GM12878 (cell line): Measurements from ENCODE around the gene C3orf70. TPM values are rescaled to one million over a fixed set of nuclear protein-coding genes. Genes with fewer than 3 reads are reported as not detected.

Experiments used
- ATAC-seq: fragments of 200-7000 bp; cut with Tn5 transposase; 3 replicates; pipeline ENCODE4 v1.9.1; 2020; ENCODE audit warnings: mild to moderate bottlenecking, moderate library complexity
- BruUV-seq: library from RNA; stranded (reverse); fragments of 400-500 nt; replicated peaks from 2 replicates; lab custom pipeline; 2021; lab: Mats Ljungman, UMichigan
- CTCF ChIA-PET: fragments of 300-600 bp; sonication (Branson Sonifier 250); formaldehyde crosslinking; extraction: SDS; loops from one replicate; lab custom pipeline; 2021; ENCODE audit warnings: inconsistent platforms; lab: Yijun Ruan, JAX
- POLR2A ChIA-PET: fragments of 350-600 bp; formaldehyde crosslinking; extraction: SDS; loops from one replicate; lab custom pipeline; 2021; ENCODE audit warnings: inconsistent platforms; lab: Charles Lee
- RAD21 ChIA-PET: fragments of 300-600 bp; sonication (Branson Sonifier 250); formaldehyde crosslinking; loops from one replicate; lab custom pipeline; 2023; ENCODE audit warnings: antibody characterized with exemption; ENCODE audit not compliant: unreplicated experiment; lab: Charles Lee
- SMC1A ChIA-PET: fragments of 300-600 bp; sonication (Branson Sonifier 250); formaldehyde crosslinking; loops from one replicate; lab custom pipeline; 2023; ENCODE audit not compliant: unreplicated experiment, uncharacterized antibody; lab: Charles Lee
- DNase-seq: peaks from one replicate; pipeline ENCODE4 v3.0.0-alpha.2; 2011; ENCODE audit warnings: low read depth, low spot score
- FAIRE-seq: peaks from 3 replicates; lab custom pipeline; 2011; peaks lifted over from hg19 to GRCh38; lab: Jason Lieb, UNC
- H2AFZ ChIP-seq: 2 replicates; pipeline ENCODE4 v1.6.0; 2011; ENCODE audit warnings: low read depth, low read length, control low read depth; ENCODE audit not compliant: control insufficient read depth
- H3K27ac ChIP-seq: 2 replicates; pipeline ENCODE4 v1.5.1; 2011; ENCODE audit warnings: control low read depth; ENCODE audit not compliant: control insufficient read depth, insufficient read depth
- H3K27me3 ChIP-seq, 2 experiments: replicated peaks in 1 of 2; 2 replicates each; pipeline versions ENCODE4 v1.6.0 to v1.6.1; 2011; ENCODE audit warnings: low read length in 1 of 2; ENCODE audit not compliant: control insufficient read depth in 2 of 2, insufficient read depth in 2 of 2
- H3K36me3 ChIP-seq, 2 experiments: 2 replicates each; pipeline ENCODE4 v1.5.1; 2011; ENCODE audit warnings: low read length in 1 of 2; ENCODE audit not compliant: control insufficient read depth in 2 of 2, insufficient read depth in 2 of 2
- H3K4me1 ChIP-seq: 2 replicates; pipeline ENCODE4 v1.6.1; 2011; ENCODE audit warnings: mild to moderate bottlenecking, low read length, moderate library complexity, mixed read lengths; ENCODE audit not compliant: control insufficient read depth, insufficient read depth
- H3K4me2 ChIP-seq: 2 replicates; pipeline ENCODE4 v1.6.0; 2011; ENCODE audit warnings: control low read depth; ENCODE audit not compliant: control insufficient read depth, insufficient read depth
- H3K4me3 ChIP-seq: fragments of 200-600 bp; sonication (generic); 2 replicates; pipeline ENCODE4 v1.5.1; 2016
- H3K79me2 ChIP-seq: 2 replicates; pipeline ENCODE4 v1.6.0; 2011; ENCODE audit warnings: low read length; ENCODE audit not compliant: control insufficient read depth, insufficient read depth
- H3K9ac ChIP-seq: 2 replicates; pipeline ENCODE4 v1.8.0; 2011; ENCODE audit warnings: low read length, control low read depth, mixed read lengths; ENCODE audit not compliant: control insufficient read depth, insufficient read depth
- H3K9me3 ChIP-seq: replicated peaks from 3 replicates; pipeline ENCODE4 v1.5.1; 2011; ENCODE audit warnings: mild to moderate bottlenecking, low read length; ENCODE audit not compliant: control insufficient read depth, insufficient read depth
- H4K20me1 ChIP-seq: 2 replicates; pipeline ENCODE4 v1.6.0; 2011; ENCODE audit not compliant: control insufficient read depth, insufficient read depth
- BHLHE40 ChIP-seq, 2 experiments: fragments of 450-650 bp in 1 of 2; IDR thresholded peaks; 2 replicates each; pipeline ENCODE4 v1.6.1; 2011 to 2017; ENCODE audit warnings: low read depth in 2 of 2, borderline replicate concordance in 1 of 2, improper control_type of control experiment in 1 of 2, low read length in 1 of 2, mild to moderate bottlenecking in 1 of 2
- BMI1 ChIP-seq: fragments of 450-650 bp; IDR thresholded peaks from 2 replicates; pipeline ENCODE4 v1.6.1; 2016; ENCODE audit warnings: mild to moderate bottlenecking, moderate library complexity, borderline replicate concordance
- CHD2 ChIP-seq: IDR thresholded peaks from 2 replicates; pipeline ENCODE4 v1.6.1; 2011; ENCODE audit warnings: low read depth, low read length, improper control_type of control experiment, borderline replicate concordance
- CREM ChIP-seq: IDR thresholded peaks from 2 replicates; pipeline ENCODE4 v1.6.1; 2014; ENCODE audit warnings: antibody characterized with exemption, low read depth
- EED ChIP-seq: sonication (generic); IDR thresholded peaks from 2 replicates; pipeline ENCODE4 v1.6.1; 2016; ENCODE audit warnings: antibody characterized with exemption, low read depth
- GATAD2B ChIP-seq: fragments of 450-650 bp; conservative IDR thresholded peaks from 2 replicates; pipeline ENCODE4 v1.6.1; 2017; ENCODE audit warnings: low read depth, mild to moderate bottlenecking, moderate library complexity
- KDM1A ChIP-seq: fragments of 200-600 bp; sonication (generic); IDR thresholded peaks from 2 replicates; pipeline ENCODE4 v1.6.1; 2016; ENCODE audit warnings: borderline replicate concordance
- LARP7 ChIP-seq: fragments of 450-650 bp; IDR thresholded peaks from 2 replicates; pipeline ENCODE4 v1.6.1; 2017; ENCODE audit warnings: mild to moderate bottlenecking
- NFYA ChIP-seq: IDR thresholded peaks from 2 replicates; pipeline ENCODE4 v1.6.1; 2011; ENCODE audit warnings: low read depth, mild to moderate bottlenecking, low read length, improper control_type of control experiment, borderline replicate concordance
- NR2C2 ChIP-seq: IDR thresholded peaks from 2 replicates; pipeline ENCODE4 v1.6.1; 2011; ENCODE audit warnings: borderline replicate concordance, low read depth; ENCODE audit not compliant: control insufficient read depth, insufficient read length
- NRF1 ChIP-seq: conservative IDR thresholded peaks from 2 replicates; pipeline ENCODE4 v1.6.1; 2011; ENCODE audit warnings: mild to moderate bottlenecking, low read depth, low read length, improper control_type of control experiment
- RAD21 ChIP-seq: IDR thresholded peaks from 2 replicates; pipeline ENCODE4 v1.6.1; 2011; ENCODE audit warnings: mild to moderate bottlenecking, low read depth, low read length, moderate library complexity; ENCODE audit not compliant: insufficient read depth
- SMC3 ChIP-seq: IDR thresholded peaks from 2 replicates; pipeline ENCODE4 v1.6.1; 2011; ENCODE audit warnings: low read length, improper control_type of control experiment, borderline replicate concordance
- TBL1XR1 ChIP-seq: IDR thresholded peaks from 2 replicates; pipeline ENCODE4 v1.6.1; 2012; ENCODE audit warnings: low read depth, low read length, improper control_type of control experiment
- TCF12 ChIP-seq: IDR thresholded peaks from 2 replicates; pipeline ENCODE4 v1.6.1; 2011; ENCODE audit warnings: low read depth, mild to moderate bottlenecking, low read length
- ZNF217 ChIP-seq: fragments of 450-650 bp; IDR thresholded peaks from 2 replicates; pipeline ENCODE4 v1.6.1; 2017; ENCODE audit warnings: antibody characterized with exemption, mild to moderate bottlenecking
- ZSCAN29 ChIP-seq: fragments of 450-650 bp; IDR thresholded peaks from 2 replicates; pipeline ENCODE4 v1.6.1; 2017; ENCODE audit warnings: mild to moderate bottlenecking, moderate library complexity
- WGBS: methylation state at CpG from one replicate; pipeline ENCODE4 v1.1.6; 2016; ENCODE audit warnings: low lambda C conversion rate; ENCODE audit not compliant: insufficient replicate concordance, insufficient coverage; ENCODE audit errors: missing lambda C conversion rate; 5-methylcytosine and 5-hydroxymethylcytosine counted together
- in situ Hi-C: fragments of 300-500 bp; cut with MboI; formaldehyde crosslinking; loops from 9 replicates; pipeline ENCODE4 v1.14.3; 2018; ENCODE audit warnings: mixed read lengths
- intact Hi-C: fragments of 100-400 bp; cut with micrococcal nuclease; formaldehyde crosslinking; loops from one replicate; pipeline ENCODE4 v1.14.2; 2022; ENCODE audit not compliant: unreplicated experiment
- polyA plus RNA-seq, 11 experiments: library from polyadenylated mRNA; depleted of rRNA in 4 of 11; unstranded in 6 of 11; stranded (reverse) in 5 of 11; fragments of >200 nt; fragmentation: Nextera tagmentation in 4 of 11; fragmentation: Illumina TruSeq in 1 of 11; extraction: Ambion mirVana in 4 of 11; extraction: Trizol in 1 of 11; gene quantifications; 1 replicate in 1 of 11; 2 replicates in 10 of 11; pipeline versions ENCODE4 v1.2.1 to v1.2.3, GENCODE V29; 2011 to 2016; ENCODE audit warnings: inconsistent platforms in 2 of 11, missing spikeins in 2 of 11, low read depth in 1 of 11
- total RNA-seq, 4 experiments: library from RNA; depleted of rRNA in 3 of 4; stranded (reverse); fragments of >200 nt in 3 of 4; fragmentation: Illumina TruSeq in 1 of 4; extraction: Trizol in 1 of 4; gene quantifications; 2 replicates each; pipeline versions ENCODE4 v1.2.1 to v1.2.3, GENCODE V29; 2013 to 2021
- TF ChIP-seq, protein P1 (sequence below): fragments of 450-650 bp; IDR thresholded peaks from 2 replicates; pipeline ENCODE4 v1.6.1; 2017; ENCODE audit warnings: antibody characterized with exemption, mild to moderate bottlenecking, moderate library complexity
- TF ChIP-seq, protein P2 (sequence below), 3 experiments: IDR thresholded peaks in 2 of 3; conservative IDR thresholded peaks in 1 of 3; 2 replicates each; pipeline ENCODE4 v1.5.1; 2011; ENCODE audit warnings: low read depth in 3 of 3, low read length in 3 of 3, mild to moderate bottlenecking in 3 of 3, control low read depth in 2 of 3, moderate library complexity in 2 of 3, inconsistent platforms in 1 of 3, mixed read lengths in 1 of 3; ENCODE audit not compliant: control insufficient read depth in 2 of 3, insufficient read depth in 1 of 3; ENCODE audit errors: extremely low read depth in 1 of 3

The C3orf70 gene
- total and polyA plus RNA-seq, 10 of the 15 experiments (the other 5 are each of a cell fraction or from before 2014, with no cell fraction given), result 0.03 to 0.04 TPM; not detected in 8

DNA sequence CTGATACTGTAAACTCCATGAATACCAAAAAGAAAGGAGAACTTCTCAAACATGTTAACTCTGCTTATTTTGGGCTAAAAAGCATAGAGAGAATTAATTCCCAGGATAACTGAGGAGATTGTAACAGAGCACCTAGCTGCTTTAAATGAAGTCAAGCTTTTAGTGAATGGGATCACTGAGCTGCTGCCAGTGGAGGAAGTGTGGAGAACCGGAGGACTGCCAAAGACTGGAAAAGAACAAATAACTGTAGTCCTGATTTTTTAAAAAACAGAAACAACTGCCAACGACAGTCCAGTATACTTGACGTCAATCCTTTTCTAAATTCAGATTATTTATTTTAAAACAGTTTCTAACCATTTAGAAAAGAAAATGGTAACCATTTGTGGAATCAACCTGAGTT lies 3.3 kb downstream of the C3orf70 start:
- in situ Hi-C loops, result no loop called here
- no peak overlapping the region for H3K4me2 ChIP-seq
- no peaks in the 10 kb centered on the region for H3K9me3 ChIP-seq
- no peaks in the 10 kb centered on the region for H3K4me1 ChIP-seq
- ChIA-PET CTCF (interaction anchor here (0.9 kb wide), 1 partner anchor 15 kb away, joined by 3 read pairs; no protein-coding TSS in a partner anchor), RAD21 (no interaction called here), POLR2A (no interaction called here), SMC1A (interaction anchor here (2.0 kb wide), 1 partner anchor 26 kb away, joined by 5 read pairs; no protein-coding TSS in a partner anchor)
- ATAC-seq (no peak), FAIRE-seq (no peak), DNase-seq (no peak)
- H2AFZ ChIP-seq, result no peak overlapping the region
- no peaks in the 10 kb centered on the region for H4K20me1 ChIP-seq
- H3K4me3 ChIP-seq, result no peak overlapping the region
- no peaks in the 10 kb centered on the region for H3K79me2 ChIP-seq
- TF ChIP-seq CHD2 (no peak), BHLHE40 (IDR thresholded peaks at IDR 0.05; ENCODE audit: borderline replicate concordance in 1 of 2, low read depth in 2 of 2, low read length in 1 of 2) (no peak), NR2C2 (no peak), SMC3 (no peak), ZNF217 (no peak), TCF12 (no peak), RAD21 (no peak), NRF1 (no peak), TBL1XR1 (no peak), CREM (no peak), ZSCAN29 (no peak), KDM1A (no peak), EED (no peak), NFYA (no peak), GATAD2B (no peak), BMI1 (no peak), LARP7 (no peak)
- TF ChIP-seq, protein P1, sequence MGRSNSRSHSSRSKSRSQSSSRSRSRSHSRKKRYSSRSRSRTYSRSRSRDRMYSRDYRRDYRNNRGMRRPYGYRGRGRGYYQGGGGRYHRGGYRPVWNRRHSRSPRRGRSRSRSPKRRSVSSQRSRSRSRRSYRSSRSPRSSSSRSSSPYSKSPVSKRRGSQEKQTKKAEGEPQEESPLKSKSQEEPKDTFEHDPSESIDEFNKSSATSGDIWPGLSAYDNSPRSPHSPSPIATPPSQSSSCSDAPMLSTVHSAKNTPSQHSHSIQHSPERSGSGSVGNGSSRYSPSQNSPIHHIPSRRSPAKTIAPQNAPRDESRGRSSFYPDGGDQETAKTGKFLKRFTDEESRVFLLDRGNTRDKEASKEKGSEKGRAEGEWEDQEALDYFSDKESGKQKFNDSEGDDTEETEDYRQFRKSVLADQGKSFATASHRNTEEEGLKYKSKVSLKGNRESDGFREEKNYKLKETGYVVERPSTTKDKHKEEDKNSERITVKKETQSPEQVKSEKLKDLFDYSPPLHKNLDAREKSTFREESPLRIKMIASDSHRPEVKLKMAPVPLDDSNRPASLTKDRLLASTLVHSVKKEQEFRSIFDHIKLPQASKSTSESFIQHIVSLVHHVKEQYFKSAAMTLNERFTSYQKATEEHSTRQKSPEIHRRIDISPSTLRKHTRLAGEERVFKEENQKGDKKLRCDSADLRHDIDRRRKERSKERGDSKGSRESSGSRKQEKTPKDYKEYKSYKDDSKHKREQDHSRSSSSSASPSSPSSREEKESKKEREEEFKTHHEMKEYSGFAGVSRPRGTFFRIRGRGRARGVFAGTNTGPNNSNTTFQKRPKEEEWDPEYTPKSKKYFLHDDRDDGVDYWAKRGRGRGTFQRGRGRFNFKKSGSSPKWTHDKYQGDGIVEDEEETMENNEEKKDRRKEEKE, result no peak
- TF ChIP-seq, protein P2, sequence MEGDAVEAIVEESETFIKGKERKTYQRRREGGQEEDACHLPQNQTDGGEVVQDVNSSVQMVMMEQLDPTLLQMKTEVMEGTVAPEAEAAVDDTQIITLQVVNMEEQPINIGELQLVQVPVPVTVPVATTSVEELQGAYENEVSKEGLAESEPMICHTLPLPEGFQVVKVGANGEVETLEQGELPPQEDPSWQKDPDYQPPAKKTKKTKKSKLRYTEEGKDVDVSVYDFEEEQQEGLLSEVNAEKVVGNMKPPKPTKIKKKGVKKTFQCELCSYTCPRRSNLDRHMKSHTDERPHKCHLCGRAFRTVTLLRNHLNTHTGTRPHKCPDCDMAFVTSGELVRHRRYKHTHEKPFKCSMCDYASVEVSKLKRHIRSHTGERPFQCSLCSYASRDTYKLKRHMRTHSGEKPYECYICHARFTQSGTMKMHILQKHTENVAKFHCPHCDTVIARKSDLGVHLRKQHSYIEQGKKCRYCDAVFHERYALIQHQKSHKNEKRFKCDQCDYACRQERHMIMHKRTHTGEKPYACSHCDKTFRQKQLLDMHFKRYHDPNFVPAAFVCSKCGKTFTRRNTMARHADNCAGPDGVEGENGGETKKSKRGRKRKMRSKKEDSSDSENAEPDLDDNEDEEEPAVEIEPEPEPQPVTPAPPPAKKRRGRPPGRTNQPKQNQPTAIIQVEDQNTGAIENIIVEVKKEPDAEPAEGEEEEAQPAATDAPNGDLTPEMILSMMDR (IDR thresholded peaks at IDR 0.05 in 2 of 3, conservative IDR thresholded peaks at IDR 0.05 in 1 of 3; ENCODE audit: control insufficient read depth in 2 of 3, extremely low read depth in 1 of 3, insufficient read depth in 1 of 3, low read depth in 3 of 3, low read length in 3 of 3), result no peak
- 70% methylated on average over 3 of the region's 3 CpGs for WGBS
- no TSS peak for BruUV-seq
- no peak overlapping the region for H3K27ac ChIP-seq
- H3K36me3 ChIP-seq, result no peaks in the 10 kb centered on the region
- H3K27me3 ChIP-seq, result peaks cover 5 to 20% of the 10 kb centered on the region in 2 experiments
- intact Hi-C loops, result no loop called here
- H3K9ac ChIP-seq, result no peak overlapping the region
